LHCN-M2 (cell line): ENCODE measurements around the gene KIAA1328. TPM values are rescaled to one million over a fixed set of nuclear protein-coding genes. Genes with fewer than 3 reads are reported as not detected.
"Not testable (repeated sequence)": the region's sequence is repeated elsewhere in the genome, so short reads cannot be mapped to it uniquely, and the experiment has no call there.

ENCODE experiments used
- DNase-seq: peaks from one replicate; pipeline ENCODE4 v3.0.0-alpha.2; 2012; ENCODE audit warnings: low read depth
- polyA plus RNA-seq: library from polyadenylated mRNA; unstranded; fragments of >200 nt; gene quantifications from one replicate; pipeline ENCODE4 v1.2.1, GENCODE V29; 2012; ENCODE audit warnings: missing spikeins
- total RNA-seq: library from RNA; depleted of rRNA; stranded (reverse); fragments of >200 nt; gene quantifications from 2 replicates; pipeline ENCODE4 v1.2.3, GENCODE V29; 2014; rRNA removed

KIAA1328 gene
- 5.3 and 6.1 TPM in 2 replicates for total RNA-seq
- 1.3 TPM for polyA plus RNA-seq

DNA sequence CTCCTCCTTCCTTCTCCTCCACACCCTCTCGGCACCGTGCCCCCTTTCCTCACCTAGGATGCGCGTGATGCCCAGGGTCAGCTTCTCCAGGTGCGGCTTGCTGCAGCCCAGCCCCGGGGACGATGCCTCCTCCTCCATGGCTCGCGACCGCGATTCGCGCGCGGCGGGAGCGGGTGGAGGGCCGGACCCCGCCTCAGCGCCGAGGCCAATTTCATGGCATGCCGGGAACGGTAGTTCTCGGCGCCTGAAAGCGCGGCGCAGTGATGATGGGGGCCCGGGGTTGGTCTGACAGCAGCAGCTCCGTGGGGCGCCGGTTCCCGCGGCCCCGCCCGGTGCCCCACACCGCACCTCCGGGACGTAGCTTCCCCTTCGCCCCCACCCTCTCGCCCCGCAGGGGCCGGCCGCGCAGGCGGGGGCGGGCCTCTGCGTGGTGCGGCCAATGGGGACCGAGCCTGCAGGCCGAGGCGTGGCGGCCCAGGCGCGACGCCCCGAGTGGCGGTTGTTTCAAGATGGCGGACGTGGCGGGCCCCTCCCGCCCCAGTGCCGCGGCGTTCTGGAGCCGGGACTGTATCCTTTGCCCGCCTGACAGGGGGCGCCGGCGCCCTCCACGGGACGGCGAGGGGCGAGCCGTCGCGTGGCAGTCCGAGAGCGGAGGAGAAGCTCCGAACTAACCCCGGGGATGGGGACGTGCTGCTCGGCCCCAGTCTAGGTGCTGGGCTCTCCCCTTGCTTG is at the start of gene KIAA1328, which contains the start of gene TPGS2:
Gene KIAA1328, plus strand, starts transcription at position 498 of the 732 bp plus-strand sequence. Its CDS starts 12 bp downstream, at position 510.
Gene TPGS2, minus strand, starts transcription at position 373 of the 732 bp plus-strand sequence. Its CDS starts 235 bp downstream, at position 138.
- DNase-seq: peak; percentile 83

GRCh38 chr18:36780748-36781147 is 48.2 kb upstream of the KIAA1328 start:
- no peak for DNase-seq

DNA sequence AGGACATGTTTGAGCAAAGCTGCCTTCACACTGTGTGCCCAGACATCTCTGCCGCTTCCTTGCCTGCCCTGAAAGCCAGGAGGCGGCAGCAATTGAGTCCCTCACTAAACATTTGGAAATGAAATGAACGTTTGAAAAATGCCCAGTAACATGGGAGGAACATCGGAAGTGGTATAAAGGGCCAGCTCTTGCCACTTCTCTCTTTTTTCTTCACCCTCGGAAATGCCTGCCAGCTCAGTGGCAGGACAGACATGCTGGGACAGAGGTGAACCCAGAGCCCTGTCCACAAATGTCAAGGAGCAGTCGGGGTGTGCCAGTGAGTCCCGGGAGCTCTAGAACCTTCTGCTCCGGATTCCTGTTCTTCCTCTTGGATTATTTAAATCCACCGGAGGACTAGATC is 46.2 kb upstream of the KIAA1328 start:
- no peak for DNase-seq

GRCh38 chr18:36783792-36784191 is 45.1 kb upstream of the KIAA1328 start:
- no peak for DNase-seq

DNA sequence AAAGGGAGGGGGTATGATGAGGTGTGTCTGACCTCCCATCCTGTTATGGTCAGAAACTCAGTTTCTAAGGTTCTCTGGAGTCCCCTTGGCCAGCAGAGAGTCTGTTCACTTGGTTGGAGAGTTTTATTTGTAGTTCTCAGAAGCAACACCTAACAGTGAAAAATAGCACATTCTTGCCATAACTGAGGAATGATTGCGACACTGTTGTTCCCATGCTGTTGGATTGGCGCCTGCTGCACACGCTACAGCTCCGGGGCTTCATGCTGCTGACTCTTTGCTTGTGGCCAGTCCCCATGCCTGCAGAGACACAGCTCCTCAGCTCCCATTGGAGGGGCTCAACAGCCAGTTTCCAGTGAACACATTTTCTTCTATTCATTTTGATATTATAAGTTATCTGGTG is 42.2 kb upstream of the KIAA1328 start:
- peak; percentile 76 for DNase-seq

GRCh38 chr18:36792634-36793283 is 36.2 kb upstream of the KIAA1328 start:
- DNase-seq: no peak

GRCh38 chr18:36798738-36799473 is 30.0 kb upstream of the KIAA1328 start:
- no peak for DNase-seq

DNA sequence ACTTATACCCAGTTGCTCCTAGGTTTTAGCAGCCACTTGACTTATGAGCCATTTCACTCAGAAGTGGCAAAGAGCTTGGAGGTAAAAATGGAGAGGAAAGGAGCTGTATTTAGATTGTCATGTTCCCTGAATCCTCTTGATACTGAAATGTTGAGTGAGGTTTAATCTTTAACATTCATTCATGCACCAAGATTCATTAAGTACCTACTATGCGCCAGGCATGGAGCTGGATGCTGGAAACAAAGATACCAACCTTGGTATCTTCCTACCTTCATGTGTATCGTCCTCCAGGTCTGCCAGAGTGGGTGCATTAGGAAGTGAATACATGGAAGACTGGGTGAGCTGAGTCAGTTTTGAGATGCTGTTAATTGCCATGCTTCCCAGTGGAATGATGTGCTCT is 23.8 kb upstream of the KIAA1328 start:
- DNase-seq: no peak

DNA sequence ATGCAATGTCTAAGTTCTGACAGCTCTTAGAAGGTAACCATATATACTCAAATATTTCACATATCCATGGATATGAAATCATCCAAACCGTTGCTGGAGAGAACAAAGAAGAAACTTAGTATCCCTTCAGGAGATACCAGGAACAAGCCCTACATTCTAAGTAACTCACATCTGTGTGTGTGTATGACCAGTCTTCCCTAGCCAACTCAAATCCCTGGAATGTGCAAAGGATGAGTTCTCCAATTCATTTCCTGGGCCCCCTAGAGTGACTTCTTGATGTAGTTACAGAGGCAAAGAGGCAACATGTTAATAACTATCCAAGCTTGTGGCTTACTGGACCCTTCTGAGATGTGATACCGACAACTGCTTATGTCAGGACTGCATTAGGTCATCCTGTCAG is 20.2 kb upstream of the KIAA1328 start:
- DNase-seq: peak; percentile 58

GRCh38 chr18:36809590-36810381 is 19.1 kb upstream of the KIAA1328 start:
- peak; percentile 74 for DNase-seq

GRCh38 chr18:36811430-36811829 is 17.5 kb upstream of the KIAA1328 start:
- peak; percentile 46 for DNase-seq

GRCh38 chr18:36811955-36812354 is 17.0 kb upstream of the KIAA1328 start:
- no peak for DNase-seq

DNA sequence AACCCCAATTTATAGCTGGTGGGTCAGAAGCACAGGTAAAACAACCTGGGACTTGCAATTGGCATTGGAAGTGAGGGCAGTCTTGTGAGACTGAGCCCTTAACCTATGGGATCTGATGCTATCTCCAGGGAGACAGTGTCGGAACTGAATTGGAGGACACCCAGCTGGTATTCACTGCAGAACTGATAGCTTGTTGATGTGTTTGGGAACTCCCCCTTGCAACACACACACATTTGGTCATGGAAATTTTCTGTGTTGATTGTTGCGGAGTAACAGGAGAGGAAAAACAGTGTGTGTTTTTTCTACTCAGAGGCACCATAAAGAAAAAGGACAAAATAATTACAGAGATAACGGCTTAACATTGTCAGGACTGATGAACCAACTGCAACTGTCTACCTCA is 16.2 kb upstream of the KIAA1328 start:
- DNase-seq: no peak

DNA sequence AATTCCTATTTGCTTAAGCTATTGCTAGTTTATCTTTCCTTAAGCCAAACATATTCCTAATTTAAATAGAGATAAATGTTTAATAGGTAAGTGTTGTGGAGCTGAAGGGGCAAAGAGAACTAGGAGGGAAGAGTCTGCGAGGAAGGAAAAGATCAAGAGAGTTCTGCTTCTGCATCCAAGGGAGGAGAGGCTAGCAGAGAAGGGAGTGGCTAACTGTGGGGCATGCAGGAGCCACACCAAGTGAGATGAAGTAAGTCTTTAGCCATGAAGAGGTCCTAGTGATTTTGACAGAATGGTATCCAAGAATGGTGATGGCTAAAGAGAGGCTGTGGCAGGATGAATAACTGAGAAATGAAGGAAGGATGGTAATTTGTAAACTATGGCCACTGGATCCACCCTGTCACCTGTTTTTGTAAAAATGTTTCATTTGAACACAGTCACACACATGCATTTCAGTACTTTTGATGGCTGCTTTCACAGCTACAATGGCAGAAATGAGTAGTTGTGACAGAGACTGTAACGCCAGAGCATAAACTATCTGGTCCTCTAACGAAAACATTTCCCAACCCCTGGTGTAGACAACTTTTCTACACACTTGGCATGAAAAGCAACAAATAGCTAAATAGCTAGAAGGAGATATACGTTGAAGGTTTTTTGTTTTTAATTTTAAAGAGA is 15.7 kb upstream of the KIAA1328 start:
- no peak for DNase-seq

- DNase-seq: no peak
Measured at GRCh38 chr18:36813824-36814223, 15.1 kb upstream of the KIAA1328 start.

- DNase-seq: no peak
Measured at GRCh38 chr18:36814994-36815393, 13.9 kb upstream of the KIAA1328 start.

DNA sequence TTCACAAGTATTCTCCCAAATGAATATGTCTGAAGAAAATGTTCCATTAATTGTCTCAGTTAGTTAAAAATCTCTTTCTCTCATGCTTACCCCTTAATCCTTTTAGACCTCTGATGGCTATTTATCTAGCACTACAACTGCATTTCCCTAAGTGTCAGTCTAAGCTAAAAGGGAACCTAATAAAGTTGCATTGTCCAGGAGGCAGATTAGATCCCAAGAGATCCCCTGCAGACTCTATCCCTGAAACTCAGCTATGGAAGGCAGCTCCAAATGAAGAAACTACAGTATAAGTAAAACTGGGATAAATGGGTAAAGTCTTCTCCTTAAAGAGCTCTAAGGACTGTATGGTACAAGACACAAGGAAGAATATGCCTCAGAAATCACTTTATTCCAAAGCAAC is 12.8 kb upstream of the KIAA1328 start:
- DNase-seq: not testable (repeated sequence)

GRCh38 chr18:36817039-36817438 is 11.9 kb upstream of the KIAA1328 start:
- no peak for DNase-seq

DNA sequence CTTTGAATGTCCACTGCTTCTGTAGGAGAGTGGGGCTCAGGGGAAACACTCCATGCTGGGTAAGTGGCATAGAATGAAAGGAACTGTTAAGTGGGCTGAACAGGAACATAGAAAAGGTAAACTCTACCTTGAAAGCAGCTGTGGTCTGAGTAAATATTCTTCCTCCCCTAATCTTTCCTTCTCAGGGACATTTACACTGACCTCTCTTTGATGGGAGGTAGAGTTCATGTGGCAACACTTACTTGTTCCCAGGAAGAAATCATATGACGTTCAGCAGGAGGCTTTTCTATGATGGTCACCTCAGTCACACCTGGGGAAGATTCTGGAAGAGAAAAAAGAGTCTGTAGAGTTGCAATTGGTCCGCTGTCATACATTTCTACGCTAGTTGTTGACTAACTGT is 10.3 kb upstream of the KIAA1328 start:
- DNase-seq: no peak

- DNase-seq: no peak
Measured at GRCh38 chr18:36819621-36820020, 9.3 kb upstream of the KIAA1328 start.

DNA sequence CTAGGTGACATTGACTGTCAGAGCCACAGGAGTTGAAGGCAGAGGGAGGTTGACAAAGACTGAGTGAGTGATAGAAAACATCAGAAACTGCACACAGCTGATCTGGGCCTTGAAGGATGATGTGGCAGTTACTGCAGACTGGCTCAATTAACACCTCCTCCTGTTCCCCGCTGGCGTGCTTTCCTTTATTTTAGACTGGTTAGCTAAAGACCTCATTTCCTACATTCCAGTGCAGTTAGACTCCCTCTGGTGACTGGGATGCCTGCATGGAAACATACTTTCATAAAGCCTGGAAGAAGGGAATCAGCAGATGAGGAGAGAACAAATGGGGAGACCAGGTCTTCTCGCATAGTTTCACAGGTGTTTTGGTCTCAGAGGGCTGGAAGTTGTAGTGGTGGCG is 7.2 kb upstream of the KIAA1328 start:
- DNase-seq: no peak
